Measurements from ENCODE around the gene DMD. TPM values are rescaled to one million over a fixed set of nuclear protein-coding genes. Genes with fewer than 3 reads are reported as not detected.

Gene DMD
- total RNA-seq, 1 donor from 2014 or later: 1.7 TPM

DNA sequence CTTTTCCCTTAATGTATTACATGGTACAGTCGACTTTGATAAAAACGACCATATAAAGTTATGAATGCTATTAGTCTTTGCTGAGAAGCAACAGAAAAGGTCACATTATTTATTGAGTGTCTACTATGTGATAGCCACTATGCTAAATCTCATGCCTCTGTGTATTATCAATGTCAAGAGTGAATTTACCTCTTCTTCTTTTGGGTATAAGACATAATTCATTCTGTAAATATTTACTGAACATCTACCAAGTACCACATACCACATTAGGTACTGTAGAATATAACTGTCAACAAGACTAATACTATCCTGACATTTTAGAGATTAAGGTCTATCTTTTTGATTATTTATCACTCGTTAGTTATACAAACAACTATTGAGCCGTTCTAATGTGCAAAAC lies 1870.8 kb downstream of the DMD start:
- no peaks in the 10 kb centered on the region for H3K36me3 Mint-ChIP-seq (ENCODE audit: unreplicated experiment)
- no peak overlapping the region for H3K27ac Mint-ChIP-seq (ENCODE audit: unreplicated experiment)
- DNase-seq: no peak
- H3K9me3 Mint-ChIP-seq (ENCODE audit: unreplicated experiment): no peaks in the 10 kb centered on the region
- TF ChIP-seq, protein P1, sequence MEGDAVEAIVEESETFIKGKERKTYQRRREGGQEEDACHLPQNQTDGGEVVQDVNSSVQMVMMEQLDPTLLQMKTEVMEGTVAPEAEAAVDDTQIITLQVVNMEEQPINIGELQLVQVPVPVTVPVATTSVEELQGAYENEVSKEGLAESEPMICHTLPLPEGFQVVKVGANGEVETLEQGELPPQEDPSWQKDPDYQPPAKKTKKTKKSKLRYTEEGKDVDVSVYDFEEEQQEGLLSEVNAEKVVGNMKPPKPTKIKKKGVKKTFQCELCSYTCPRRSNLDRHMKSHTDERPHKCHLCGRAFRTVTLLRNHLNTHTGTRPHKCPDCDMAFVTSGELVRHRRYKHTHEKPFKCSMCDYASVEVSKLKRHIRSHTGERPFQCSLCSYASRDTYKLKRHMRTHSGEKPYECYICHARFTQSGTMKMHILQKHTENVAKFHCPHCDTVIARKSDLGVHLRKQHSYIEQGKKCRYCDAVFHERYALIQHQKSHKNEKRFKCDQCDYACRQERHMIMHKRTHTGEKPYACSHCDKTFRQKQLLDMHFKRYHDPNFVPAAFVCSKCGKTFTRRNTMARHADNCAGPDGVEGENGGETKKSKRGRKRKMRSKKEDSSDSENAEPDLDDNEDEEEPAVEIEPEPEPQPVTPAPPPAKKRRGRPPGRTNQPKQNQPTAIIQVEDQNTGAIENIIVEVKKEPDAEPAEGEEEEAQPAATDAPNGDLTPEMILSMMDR (IDR thresholded peaks at IDR 0.05; ENCODE audit: partially characterized antibody, unreplicated experiment): no peak
- no peaks in the 10 kb centered on the region for H3K4me1 Mint-ChIP-seq (ENCODE audit: low read depth, unreplicated experiment)
- no peak overlapping the region for H3K4me3 Mint-ChIP-seq (ENCODE audit: unreplicated experiment)
- no peaks in the 10 kb centered on the region for H3K27me3 Mint-ChIP-seq (ENCODE audit: unreplicated experiment)

DNA sequence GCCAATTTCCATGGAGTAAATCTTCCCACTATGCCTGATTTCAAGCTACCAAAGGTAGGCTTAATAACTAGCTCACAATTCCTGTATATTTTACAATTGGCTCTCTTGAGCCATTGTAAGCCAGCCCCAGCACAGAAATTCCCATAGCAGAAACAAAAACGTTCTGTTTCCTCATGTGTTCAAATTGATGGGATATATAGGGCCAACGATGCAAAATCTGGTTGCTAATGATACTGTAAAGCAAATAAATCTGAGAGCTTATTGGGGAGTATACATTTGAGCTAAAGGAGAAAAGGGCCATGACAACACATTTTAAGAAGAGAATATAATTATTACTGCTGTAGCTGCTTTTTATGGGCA lies 1872.4 kb downstream of the DMD start:
- no peaks in the 10 kb centered on the region for H3K4me1 Mint-ChIP-seq (ENCODE audit: low read depth, unreplicated experiment)
- TF ChIP-seq, protein P1 (IDR thresholded peaks at IDR 0.05; ENCODE audit: partially characterized antibody, unreplicated experiment): no peak

GRCh38 chrX:31337332-31337731 lies 1874.0 kb downstream of the DMD start:
- no peaks in the 10 kb centered on the region for H3K9me3 Mint-ChIP-seq (ENCODE audit: unreplicated experiment)
- no peak overlapping the region for H3K27ac Mint-ChIP-seq (ENCODE audit: unreplicated experiment)
- no peaks in the 10 kb centered on the region for H3K4me1 Mint-ChIP-seq (ENCODE audit: low read depth, unreplicated experiment)
- no peak for DNase-seq
- no peak overlapping the region for H3K4me3 Mint-ChIP-seq (ENCODE audit: unreplicated experiment)
- H3K27me3 Mint-ChIP-seq (ENCODE audit: unreplicated experiment): no peaks in the 10 kb centered on the region
- TF ChIP-seq, protein P1 (IDR thresholded peaks at IDR 0.05; ENCODE audit: partially characterized antibody, unreplicated experiment): no peak
- H3K36me3 Mint-ChIP-seq (ENCODE audit: unreplicated experiment): no peaks in the 10 kb centered on the region

More for the DNA sequence above, 1872.4 kb downstream of the DMD start:
- no peak overlapping the region for H3K4me3 Mint-ChIP-seq (ENCODE audit: unreplicated experiment)
- no peaks in the 10 kb centered on the region for H3K27me3 Mint-ChIP-seq (ENCODE audit: unreplicated experiment)
- H3K36me3 Mint-ChIP-seq (ENCODE audit: unreplicated experiment): no peaks in the 10 kb centered on the region
- no peaks in the 10 kb centered on the region for H3K9me3 Mint-ChIP-seq (ENCODE audit: unreplicated experiment)
- no peak overlapping the region for H3K27ac Mint-ChIP-seq (ENCODE audit: unreplicated experiment)
- DNase-seq: no peak

DNA sequence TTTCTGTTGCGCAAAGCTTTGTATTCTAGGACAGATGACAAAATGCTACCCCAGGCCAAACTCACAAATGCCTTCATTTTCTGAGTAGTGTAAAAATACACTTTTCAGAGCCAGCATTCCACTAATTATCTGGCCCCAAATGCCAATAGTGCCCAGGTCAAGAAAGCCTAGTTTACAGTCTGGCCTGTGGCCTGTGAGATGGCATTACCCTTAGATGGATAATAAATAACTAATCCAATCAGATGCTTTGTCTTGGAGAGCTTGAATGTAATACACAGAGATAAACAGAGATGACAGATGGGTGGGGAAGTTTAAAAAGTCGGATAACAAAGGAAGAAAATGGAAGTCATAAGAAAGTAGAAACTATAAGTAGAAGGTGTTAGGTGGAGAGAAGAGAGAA lies 1874.9 kb downstream of the DMD start:
- Mint-ChIP-seq H3K9me3 (ENCODE audit: unreplicated experiment) (no peaks in the 10 kb centered on the region), H3K27ac (ENCODE audit: unreplicated experiment) (no peak overlapping the region), H3K36me3 (ENCODE audit: unreplicated experiment) (no peaks in the 10 kb centered on the region), H3K4me1 (ENCODE audit: low read depth, unreplicated experiment) (no peaks in the 10 kb centered on the region), H3K4me3 (ENCODE audit: unreplicated experiment) (no peak overlapping the region), H3K27me3 (ENCODE audit: unreplicated experiment) (no peaks in the 10 kb centered on the region)
- no peak for DNase-seq
- TF ChIP-seq, protein P1 (IDR thresholded peaks at IDR 0.05; ENCODE audit: partially characterized antibody, unreplicated experiment): no peak

DNA sequence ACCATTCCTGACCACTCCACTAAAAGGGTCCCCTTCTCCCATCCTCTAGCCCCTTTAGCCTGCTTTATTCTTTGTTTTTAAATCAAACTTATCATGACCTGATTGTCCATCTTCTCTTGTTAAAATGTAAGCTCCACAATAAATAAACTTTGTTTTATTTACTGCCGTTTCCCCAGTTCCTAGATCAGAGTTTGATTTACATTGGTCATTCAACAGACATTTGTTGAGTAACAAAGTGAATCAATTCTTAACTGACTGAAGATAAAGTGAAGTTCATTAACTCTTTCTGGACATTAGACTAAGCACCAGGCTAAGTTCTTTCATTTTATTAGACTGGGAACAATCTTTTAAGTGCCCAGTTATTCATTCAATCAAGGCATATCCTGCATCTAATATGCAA lies 1876.4 kb downstream of the DMD start:
- no peak overlapping the region for H3K4me3 Mint-ChIP-seq (ENCODE audit: unreplicated experiment)
- no peak overlapping the region for H3K27ac Mint-ChIP-seq (ENCODE audit: unreplicated experiment)
- no peaks in the 10 kb centered on the region for H3K4me1 Mint-ChIP-seq (ENCODE audit: low read depth, unreplicated experiment)
- no peaks in the 10 kb centered on the region for H3K9me3 Mint-ChIP-seq (ENCODE audit: unreplicated experiment)
- TF ChIP-seq, protein P1 (IDR thresholded peaks at IDR 0.05; ENCODE audit: partially characterized antibody, unreplicated experiment): no peak
- DNase-seq: no peak
- no peaks in the 10 kb centered on the region for H3K27me3 Mint-ChIP-seq (ENCODE audit: unreplicated experiment)
- H3K36me3 Mint-ChIP-seq (ENCODE audit: unreplicated experiment): no peaks in the 10 kb centered on the region
